ENCODE data around the gene PRKAG2. TPM values are rescaled to one million over a fixed set of nuclear protein-coding genes. Genes with fewer than 3 reads are reported as not detected.

PRKAG2 gene
- total RNA-seq, 1 donor from 2014 or later = 18.5 TPM

DNA sequence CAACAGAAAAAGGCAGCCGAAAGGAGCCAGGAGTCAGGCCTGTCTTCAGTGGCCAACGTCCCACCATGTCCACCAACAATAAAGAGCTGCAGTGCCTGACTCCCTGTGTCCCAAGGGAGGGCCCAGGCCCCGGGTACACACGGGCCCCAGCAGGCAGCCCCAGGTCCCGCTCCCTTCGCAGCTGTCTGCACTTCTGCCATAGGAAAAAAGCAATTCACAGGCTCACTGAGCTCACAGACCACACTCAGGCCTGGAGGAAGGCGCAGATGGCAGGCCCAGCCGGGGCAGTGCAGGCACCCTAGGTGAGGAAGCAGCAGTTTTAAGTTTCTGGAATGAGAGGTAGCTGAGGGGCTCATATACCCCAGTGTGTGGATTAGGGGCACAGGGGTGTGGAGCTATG, 100.5 kb downstream of the PRKAG2 start:
- intact Hi-C loops (cut with micrococcal nuclease) = no loop called here
- Mint-ChIP-seq H3K4me3 (no peak overlapping the region), H3K4me1 (ENCODE audit: low read depth) (no peaks in the 10 kb centered on the region), H3K27me3 (ENCODE audit: insufficient read depth) (peaks cover 7% of the 10 kb centered on the region), H3K27ac (no peak overlapping the region), H3K36me3 (ENCODE audit: low read depth) (no peaks in the 10 kb centered on the region), H3K9me3 (no peaks in the 10 kb centered on the region)
- no peak for DNase-seq (ENCODE audit: low spot score)

DNA sequence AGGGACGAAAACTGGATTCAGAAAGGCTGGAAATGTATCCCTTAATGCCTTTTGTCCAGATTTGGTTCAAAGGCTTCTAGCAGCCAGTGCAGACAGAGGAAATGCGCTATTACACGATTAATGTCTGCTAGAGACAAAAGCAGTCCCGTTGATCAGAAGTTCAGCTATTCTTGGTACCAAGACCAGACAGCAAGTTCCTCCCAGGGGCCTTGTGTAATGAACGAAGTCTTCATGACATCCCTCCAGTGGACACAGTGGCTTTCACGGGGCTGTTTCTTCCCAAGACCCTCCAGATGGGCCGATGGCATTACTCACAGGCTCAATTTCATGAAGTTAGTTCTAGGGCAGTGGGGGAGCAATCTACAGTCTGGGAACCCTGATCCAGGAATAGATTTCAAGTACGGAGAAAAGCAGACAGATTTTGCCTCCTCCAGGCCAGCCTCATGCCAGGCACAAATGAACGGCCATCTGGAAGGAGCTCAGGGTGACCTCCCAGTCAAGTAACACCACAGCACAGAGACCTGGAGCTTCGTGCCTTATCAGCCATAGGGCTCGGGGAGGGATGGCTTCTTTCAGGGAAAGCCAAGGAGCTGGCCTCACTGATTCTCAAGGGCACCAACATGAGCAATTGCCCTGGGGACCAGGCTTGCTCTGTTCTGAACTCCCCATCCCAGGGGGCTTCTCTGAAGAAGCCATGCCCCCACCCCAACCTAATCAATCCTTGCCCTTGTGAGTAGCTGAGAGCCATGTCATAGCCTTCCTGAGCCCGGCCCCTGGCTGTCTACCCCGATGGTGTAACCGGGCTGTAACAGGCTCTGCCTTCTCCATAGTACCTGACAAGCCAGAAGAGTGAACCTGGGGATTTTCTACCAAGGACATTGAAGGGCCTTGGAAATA, 101.1 kb downstream of the PRKAG2 start:
- intact Hi-C loops (cut with micrococcal nuclease) = no loop called here
- H3K27ac Mint-ChIP-seq = no peak overlapping the region

DNA sequence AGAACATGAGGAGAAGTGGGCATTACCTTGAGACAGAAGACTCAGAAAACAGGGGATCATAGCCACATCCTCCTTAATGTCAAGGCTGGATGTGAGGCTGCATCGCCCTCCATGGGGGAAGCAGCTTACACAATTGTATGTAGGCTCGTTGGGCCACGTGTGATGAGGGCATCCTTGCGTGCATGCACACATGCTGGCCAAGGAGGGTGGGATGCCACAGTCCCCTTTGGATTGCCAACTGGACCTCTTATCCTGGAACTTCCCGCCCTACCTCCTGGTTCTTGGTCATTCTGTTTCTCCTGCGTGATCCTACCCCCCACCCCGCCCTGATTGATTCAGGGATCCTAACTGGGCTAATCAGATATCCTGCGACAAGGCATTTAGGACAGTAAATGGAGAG, 102.0 kb downstream of the PRKAG2 start:
- Mint-ChIP-seq H3K36me3 (ENCODE audit: low read depth) (no peaks in the 10 kb centered on the region), H3K4me1 (ENCODE audit: low read depth) (no peaks in the 10 kb centered on the region), H3K9me3 (no peaks in the 10 kb centered on the region), H3K27me3 (ENCODE audit: insufficient read depth) (peaks cover 2% of the 10 kb centered on the region), H3K27ac (no peak overlapping the region), H3K4me3 (no peak overlapping the region)
- no peak for DNase-seq (ENCODE audit: low spot score)
- intact Hi-C loops (cut with micrococcal nuclease) = no loop called here

More for the DNA sequence above, 101.1 kb downstream of the PRKAG2 start:
- Mint-ChIP-seq H3K9me3 (no peaks in the 10 kb centered on the region), H3K4me3 (no peak overlapping the region), H3K27me3 (ENCODE audit: insufficient read depth) (peaks cover 7% of the 10 kb centered on the region), H3K4me1 (ENCODE audit: low read depth) (no peaks in the 10 kb centered on the region), H3K36me3 (ENCODE audit: low read depth) (no peaks in the 10 kb centered on the region)
- DNase-seq (ENCODE audit: low spot score) = no peak

DNA sequence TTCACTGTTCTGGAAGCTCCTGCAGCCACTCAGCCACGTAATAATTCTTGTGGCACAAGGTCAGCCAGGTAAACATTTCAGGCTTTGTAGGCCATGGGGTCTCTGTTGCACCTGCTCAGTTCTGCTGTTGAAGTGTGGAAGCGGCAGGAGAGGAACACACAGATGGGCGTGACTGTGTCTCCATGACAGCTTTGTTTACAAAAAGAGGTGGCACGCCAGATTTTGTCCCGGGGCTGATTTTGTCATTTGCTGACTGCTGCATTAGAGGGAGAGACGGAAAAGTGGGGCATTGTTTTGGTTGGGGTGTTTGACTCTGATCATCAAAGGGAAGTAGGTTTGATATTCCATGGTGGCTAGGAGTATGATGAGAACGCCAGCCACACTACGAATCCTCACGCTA, 103.1 kb downstream of the PRKAG2 start:
- Mint-ChIP-seq H3K27me3 (ENCODE audit: insufficient read depth) (peaks cover 2% of the 10 kb centered on the region), H3K4me3 (no peak overlapping the region), H3K4me1 (ENCODE audit: low read depth) (peaks cover 8% of the 10 kb centered on the region), H3K36me3 (ENCODE audit: low read depth) (no peaks in the 10 kb centered on the region), H3K27ac (no peak overlapping the region), H3K9me3 (no peaks in the 10 kb centered on the region)
- DNase-seq (ENCODE audit: low spot score) = no peak
- intact Hi-C loops (cut with micrococcal nuclease) = no loop called here

DNA sequence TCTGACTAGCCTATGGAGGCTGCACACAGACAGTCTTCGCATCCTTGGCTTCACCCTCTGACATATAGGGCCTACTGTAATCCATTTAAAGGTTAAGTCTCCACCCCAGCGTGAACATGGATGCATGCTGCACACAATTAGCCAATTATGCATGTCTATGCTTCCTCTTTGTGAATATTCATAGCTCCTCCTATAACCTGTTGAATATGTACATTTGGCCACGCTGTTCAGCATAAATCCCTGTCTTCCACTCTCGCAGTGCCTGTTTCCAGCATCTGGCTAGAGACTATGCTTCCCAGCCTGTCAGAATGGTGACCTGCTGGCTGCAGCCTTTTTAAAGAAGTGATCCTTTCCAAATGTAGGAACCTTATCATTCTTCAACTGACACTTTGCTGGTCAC, 106.7 kb downstream of the PRKAG2 start:
- peaks cover 2% of the 10 kb centered on the region for H3K27me3 Mint-ChIP-seq (ENCODE audit: insufficient read depth)
- peaks cover 10% of the 10 kb centered on the region for H3K9me3 Mint-ChIP-seq
- no peak overlapping the region for H3K27ac Mint-ChIP-seq
- intact Hi-C loops (cut with micrococcal nuclease) = no loop called here
- no peaks in the 10 kb centered on the region for H3K36me3 Mint-ChIP-seq (ENCODE audit: low read depth)
- H3K4me3 Mint-ChIP-seq = no peak overlapping the region
- H3K4me1 Mint-ChIP-seq (ENCODE audit: low read depth) = peaks cover 16% of the 10 kb centered on the region
- no peak for DNase-seq (ENCODE audit: low spot score)

DNA sequence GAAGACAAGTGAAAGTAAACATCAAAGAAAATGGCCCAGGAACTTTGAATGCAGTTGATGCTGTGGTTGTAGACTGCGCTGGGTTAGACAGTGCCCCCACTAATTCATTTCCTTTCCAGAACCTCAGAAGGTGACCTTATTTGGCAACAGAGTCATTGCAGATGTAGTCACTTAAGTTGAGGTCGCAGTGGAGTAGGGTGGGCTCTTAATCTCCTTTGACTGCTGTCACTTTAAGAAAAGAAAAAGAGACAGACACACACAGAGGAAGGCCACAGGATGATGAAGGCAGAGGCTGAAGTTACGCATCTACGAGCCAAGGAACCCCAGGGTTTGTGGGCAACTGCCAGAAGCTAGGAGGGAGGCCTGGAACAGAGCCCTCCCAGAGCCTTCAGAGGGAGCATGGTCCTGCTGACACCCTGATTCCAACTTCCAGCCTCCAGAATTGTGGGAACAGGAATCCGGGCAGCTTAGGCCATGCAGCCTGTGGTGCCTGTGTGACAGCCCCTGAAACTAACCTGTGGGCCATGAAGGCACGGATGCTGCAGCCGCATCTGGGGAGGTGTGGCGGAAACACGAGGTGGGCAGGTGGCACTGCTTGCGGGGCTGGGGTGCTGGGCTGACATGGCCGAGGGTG, 107.6 kb downstream of the PRKAG2 start:
- Mint-ChIP-seq H3K4me1 (ENCODE audit: low read depth) (peaks cover 16% of the 10 kb centered on the region), H3K36me3 (ENCODE audit: low read depth) (no peaks in the 10 kb centered on the region), H3K27ac (peak overlapping the region; percentile 61), H3K4me3 (peak overlapping the region; percentile 12), H3K27me3 (ENCODE audit: insufficient read depth) (peaks cover 2% of the 10 kb centered on the region), H3K9me3 (peaks cover 14% of the 10 kb centered on the region)
- intact Hi-C loops (cut with micrococcal nuclease) = no loop called here
- DNase-seq (ENCODE audit: low spot score) = peak; percentile 12

DNA sequence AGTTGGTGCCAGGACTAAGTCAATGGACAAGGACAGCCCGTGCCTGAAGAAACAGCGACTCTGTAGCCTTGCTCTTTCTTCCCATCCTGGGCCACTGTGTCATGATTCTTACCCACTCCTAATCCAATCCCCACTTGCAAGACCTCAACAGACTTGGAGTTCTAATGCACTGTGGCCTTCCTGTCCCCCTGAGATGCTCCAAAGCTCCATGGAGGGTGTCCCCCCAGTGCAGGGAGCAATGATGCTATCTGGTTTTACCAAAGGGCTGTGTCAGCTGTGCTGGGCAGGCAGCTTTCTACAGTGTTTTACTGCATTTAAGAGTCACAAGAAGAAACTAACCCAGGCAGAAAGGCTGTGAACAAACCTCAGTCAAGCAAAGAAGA, 108.1 kb downstream of the PRKAG2 start:
- H3K9me3 Mint-ChIP-seq = peaks cover 14% of the 10 kb centered on the region
- no peaks in the 10 kb centered on the region for H3K36me3 Mint-ChIP-seq (ENCODE audit: low read depth)
- H3K4me1 Mint-ChIP-seq (ENCODE audit: low read depth) = peaks cover 16% of the 10 kb centered on the region
- H3K27ac Mint-ChIP-seq = peak overlapping the region; percentile 61
- peaks cover under 1% of the 10 kb centered on the region for H3K27me3 Mint-ChIP-seq (ENCODE audit: insufficient read depth)
- intact Hi-C loops (cut with micrococcal nuclease) = no loop called here
- peak overlapping the region; percentile 55 for H3K4me3 Mint-ChIP-seq
- no peak for DNase-seq (ENCODE audit: low spot score)

DNA sequence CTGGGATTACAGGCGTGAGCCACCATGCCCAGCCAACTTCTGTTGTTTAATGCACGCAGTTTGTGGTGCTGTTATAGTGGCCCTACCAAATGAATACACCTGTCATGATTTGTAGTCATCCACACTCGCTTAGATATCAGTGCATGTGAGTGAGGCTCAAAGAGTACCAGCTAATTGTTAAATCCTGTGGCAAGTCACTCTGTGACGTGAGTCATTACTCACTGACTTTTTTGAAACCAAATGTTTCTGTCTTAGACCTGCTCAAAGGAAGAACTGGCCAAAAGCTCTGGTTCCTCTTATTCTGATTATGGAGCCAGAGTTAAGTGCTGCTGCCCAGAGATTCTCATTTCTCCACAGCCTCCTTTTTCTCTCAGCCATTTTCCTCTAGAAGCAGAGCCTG, 109.4 kb downstream of the PRKAG2 start:
- Mint-ChIP-seq H3K27me3 (ENCODE audit: insufficient read depth) (no peaks in the 10 kb centered on the region), H3K27ac (no peak overlapping the region), H3K4me1 (ENCODE audit: low read depth) (peaks cover 16% of the 10 kb centered on the region), H3K4me3 (no peak overlapping the region), H3K9me3 (peaks cover 14% of the 10 kb centered on the region), H3K36me3 (ENCODE audit: low read depth) (no peaks in the 10 kb centered on the region)
- no peak for DNase-seq (ENCODE audit: low spot score)
- intact Hi-C loops (cut with micrococcal nuclease) = no loop called here

DNA sequence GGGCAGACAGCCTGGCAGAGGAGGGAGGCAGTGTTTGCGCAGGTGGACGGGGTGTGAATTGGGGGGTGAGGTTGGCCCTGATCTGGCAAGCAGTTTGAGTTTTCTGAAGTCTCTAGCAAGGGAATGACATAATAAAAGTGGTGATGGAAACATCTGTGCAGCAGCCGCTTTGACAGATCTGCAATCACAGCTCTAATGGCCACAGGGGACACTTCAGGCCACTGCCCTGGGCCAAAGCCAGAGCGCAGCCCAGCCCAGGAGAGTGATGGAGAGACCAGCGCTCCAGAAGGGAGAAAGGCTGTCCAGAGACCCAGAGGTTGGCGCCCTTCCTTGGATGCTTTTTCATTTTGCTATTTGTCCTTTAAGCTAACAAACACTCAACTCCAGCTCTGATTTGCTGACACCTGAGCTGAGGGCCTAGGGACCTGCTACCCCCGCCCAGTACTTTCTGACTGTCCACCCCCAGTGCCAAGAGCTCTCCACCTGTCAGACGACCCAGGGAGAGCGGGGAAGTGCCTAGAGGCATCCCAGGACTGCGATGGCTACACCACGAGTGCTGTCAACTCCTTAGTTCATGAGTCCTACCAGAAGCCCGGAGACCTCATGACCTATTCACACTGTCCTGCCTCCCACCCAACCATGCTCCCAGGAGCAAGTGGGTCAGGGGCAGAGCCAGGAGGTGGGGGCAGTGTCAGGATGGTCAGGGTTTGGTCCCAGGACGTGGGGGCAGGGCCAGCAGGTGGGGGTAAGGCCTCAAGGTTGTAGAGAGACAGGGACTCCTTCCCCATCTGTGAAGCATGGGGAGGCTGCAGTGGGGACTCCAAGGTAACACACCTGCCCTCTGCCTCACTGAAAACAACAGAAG, 112.6 kb downstream of the PRKAG2 start:
- Mint-ChIP-seq H3K4me3 (no peak overlapping the region), H3K36me3 (ENCODE audit: low read depth) (no peaks in the 10 kb centered on the region), H3K9me3 (peaks cover 14% of the 10 kb centered on the region), H3K27ac (no peak overlapping the region), H3K4me1 (ENCODE audit: low read depth) (peaks cover 13% of the 10 kb centered on the region), H3K27me3 (ENCODE audit: insufficient read depth) (no peaks in the 10 kb centered on the region)
- no peak for DNase-seq (ENCODE audit: low spot score)
- intact Hi-C loops (cut with micrococcal nuclease) = no loop called here

DNA sequence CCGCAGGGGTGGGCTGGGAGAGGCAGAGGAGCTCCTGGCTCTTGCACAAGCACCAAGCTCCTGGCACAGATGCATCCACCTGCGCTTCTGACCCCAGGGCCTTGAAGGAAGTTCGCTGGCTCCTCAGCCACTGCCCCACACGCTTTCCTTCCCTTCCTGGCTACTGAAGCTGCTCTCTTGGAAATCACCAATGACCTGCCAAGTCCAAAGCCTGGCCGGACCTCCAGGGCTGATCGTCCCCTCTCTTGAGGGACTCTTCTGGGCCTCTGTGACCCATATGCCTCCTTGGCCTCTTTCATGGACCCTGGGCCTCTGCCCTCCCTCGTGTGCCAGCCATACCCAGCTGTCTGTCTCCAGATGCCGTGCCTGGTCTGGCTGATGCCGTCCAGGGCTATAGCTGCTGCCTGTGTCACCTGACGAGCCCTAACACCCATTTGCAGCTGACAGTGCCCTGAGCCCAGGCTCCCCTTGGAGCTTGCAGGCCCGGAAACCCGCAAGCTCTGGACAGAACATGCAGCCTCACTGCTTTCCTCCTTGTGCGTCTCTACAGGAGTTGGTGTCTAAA, 113.4 kb downstream of the PRKAG2 start:
- peaks cover 5% of the 10 kb centered on the region for H3K27me3 Mint-ChIP-seq (ENCODE audit: insufficient read depth)
- no peak for DNase-seq (ENCODE audit: low spot score)
- H3K4me1 Mint-ChIP-seq (ENCODE audit: low read depth) = peaks cover 5% of the 10 kb centered on the region
- H3K4me3 Mint-ChIP-seq = no peak overlapping the region
- intact Hi-C loops (cut with micrococcal nuclease) = no loop called here
- peaks cover 14% of the 10 kb centered on the region for H3K9me3 Mint-ChIP-seq
- H3K27ac Mint-ChIP-seq = no peak overlapping the region
- H3K36me3 Mint-ChIP-seq (ENCODE audit: low read depth) = no peaks in the 10 kb centered on the region

DNA sequence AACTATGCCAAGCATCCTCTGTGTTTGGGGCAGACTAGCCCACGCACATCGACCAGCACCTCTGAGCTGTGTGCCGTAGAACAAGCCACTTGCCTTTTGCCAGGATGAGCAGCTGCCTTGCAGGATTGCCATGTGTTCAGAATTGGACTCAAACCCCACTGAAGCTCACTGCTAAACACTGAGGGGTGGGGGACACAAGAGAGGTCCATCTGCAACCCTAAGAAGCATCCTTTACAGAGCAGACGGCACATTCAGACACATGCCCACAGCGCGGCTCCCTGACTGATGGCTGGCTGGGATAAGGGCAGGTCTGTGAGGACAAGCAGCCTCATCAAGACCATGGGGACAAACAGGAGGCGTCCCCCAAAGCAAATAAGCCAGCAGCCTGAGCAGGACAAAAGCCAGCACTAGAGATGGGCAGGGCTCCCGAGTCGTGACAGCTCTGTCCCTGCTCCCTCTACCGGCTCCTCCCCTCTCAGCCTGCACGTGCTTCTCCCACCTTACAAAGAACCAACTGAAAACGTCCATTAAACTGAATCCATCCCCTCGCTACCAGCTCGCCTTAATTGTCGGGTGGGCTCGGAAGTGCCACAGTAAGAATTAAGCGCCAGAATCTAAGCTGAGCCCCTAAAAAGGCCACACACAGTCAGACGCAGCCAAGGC, 114.2 kb downstream of the PRKAG2 start:
- Mint-ChIP-seq H3K4me3 (no peak overlapping the region), H3K27ac (no peak overlapping the region), H3K9me3 (peaks cover 14% of the 10 kb centered on the region), H3K27me3 (ENCODE audit: insufficient read depth) (peaks cover 5% of the 10 kb centered on the region), H3K4me1 (ENCODE audit: low read depth) (peaks cover 5% of the 10 kb centered on the region), H3K36me3 (ENCODE audit: low read depth) (no peaks in the 10 kb centered on the region)
- DNase-seq (ENCODE audit: low spot score) = no peak
- intact Hi-C loops (cut with micrococcal nuclease) = no loop called here

DNA sequence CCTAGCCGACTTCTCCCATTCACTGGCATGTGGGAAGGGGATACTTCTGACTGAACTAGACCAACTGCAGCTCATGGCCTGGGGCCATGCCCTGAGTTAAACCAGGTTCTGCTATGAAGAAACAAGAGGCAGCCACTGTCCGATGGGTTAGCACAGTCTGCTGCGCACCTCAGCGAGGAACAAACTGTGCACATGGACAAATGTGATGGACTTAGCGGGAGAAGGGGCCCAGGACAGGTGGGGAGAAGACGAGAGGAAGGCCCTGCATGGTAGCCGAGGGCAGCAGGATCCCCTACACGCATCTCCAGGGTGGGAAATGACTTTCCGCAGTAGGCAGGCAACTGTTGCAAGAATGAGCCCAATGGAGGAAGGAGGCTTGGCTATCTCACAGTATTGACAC, 115.0 kb downstream of the PRKAG2 start:
- intact Hi-C loops (cut with micrococcal nuclease) = no loop called here
- Mint-ChIP-seq H3K4me3 (no peak overlapping the region), H3K4me1 (ENCODE audit: low read depth) (peaks cover 5% of the 10 kb centered on the region), H3K36me3 (ENCODE audit: low read depth) (no peaks in the 10 kb centered on the region), H3K27me3 (ENCODE audit: insufficient read depth) (peaks cover 5% of the 10 kb centered on the region), H3K9me3 (peaks cover 14% of the 10 kb centered on the region), H3K27ac (no peak overlapping the region)
- DNase-seq (ENCODE audit: low spot score) = no peak
